ENCODE data around the gene CRP.

The CRP gene

GRCh38 chr1:159669338-159669737 is 45.1 kb downstream of the CRP start:
- FAIRE-seq (no peak), DNase-seq (ENCODE audit: insufficient read length, low spot score) (no peak)
- TF ChIP-seq POLR2A (IDR thresholded peaks at IDR 0.05; ENCODE audit: low read depth, low read length) (no peak), POU2F2 (IDR thresholded peaks at IDR 0.05; ENCODE audit: low read depth, low read length) (no peak), POLR2AphosphoS5 (IDR thresholded peaks at IDR 0.05; ENCODE audit: low read depth, low read length) (no peak), SPI1 (IDR thresholded peaks at IDR 0.05; ENCODE audit: low read depth, low read length) (no peak), TAF1 (IDR thresholded peaks at IDR 0.05; ENCODE audit: low read depth, low read length) (no peak), PAX5 (IDR thresholded peaks at IDR 0.05; ENCODE audit: insufficient read depth, low read length, severe bottlenecking) (no peak)

- DNase-seq (ENCODE audit: insufficient read length, low spot score), result no peak
- no peak for FAIRE-seq
- TF ChIP-seq TAF1 (IDR thresholded peaks at IDR 0.05; ENCODE audit: low read depth, low read length), result no peak
- no peak for TF ChIP-seq POU2F2 (IDR thresholded peaks at IDR 0.05; ENCODE audit: low read depth, low read length)
- TF ChIP-seq POLR2AphosphoS5 (IDR thresholded peaks at IDR 0.05; ENCODE audit: low read depth, low read length), result no peak
- TF ChIP-seq PAX5 (IDR thresholded peaks at IDR 0.05; ENCODE audit: insufficient read depth, low read length, severe bottlenecking), result no peak
- no peak for TF ChIP-seq POLR2A (IDR thresholded peaks at IDR 0.05; ENCODE audit: low read depth, low read length)
- no peak for TF ChIP-seq SPI1 (IDR thresholded peaks at IDR 0.05; ENCODE audit: low read depth, low read length)
Observed at GRCh38 chr1:159668739-159669138, 45.6 kb downstream of the CRP start.

- FAIRE-seq, result no peak
- no peak for TF ChIP-seq POU2F2 (IDR thresholded peaks at IDR 0.05; ENCODE audit: low read depth, low read length)
- TF ChIP-seq POLR2A (IDR thresholded peaks at IDR 0.05; ENCODE audit: low read depth, low read length), result no peak
- TF ChIP-seq TAF1 (IDR thresholded peaks at IDR 0.05; ENCODE audit: low read depth, low read length), result no peak
- TF ChIP-seq PAX5 (IDR thresholded peaks at IDR 0.05; ENCODE audit: insufficient read depth, low read length, severe bottlenecking), result no peak
- no peak for TF ChIP-seq POLR2AphosphoS5 (IDR thresholded peaks at IDR 0.05; ENCODE audit: low read depth, low read length)
- no peak for TF ChIP-seq SPI1 (IDR thresholded peaks at IDR 0.05; ENCODE audit: low read depth, low read length)
- no peak for DNase-seq (ENCODE audit: insufficient read length, low spot score)
Observed at GRCh38 chr1:159664247-159664646, 50.1 kb downstream of the CRP start.

- no peak for DNase-seq (ENCODE audit: insufficient read length, low spot score)
- TF ChIP-seq POLR2AphosphoS5 (IDR thresholded peaks at IDR 0.05; ENCODE audit: low read depth, low read length) (no peak), TAF1 (IDR thresholded peaks at IDR 0.05; ENCODE audit: low read depth, low read length) (no peak), PAX5 (IDR thresholded peaks at IDR 0.05; ENCODE audit: insufficient read depth, low read length, severe bottlenecking) (no peak), SPI1 (IDR thresholded peaks at IDR 0.05; ENCODE audit: low read depth, low read length) (0 out of 2 replicates have a peak, but pooled peaks have one; percentile 42)
- FAIRE-seq, result no peak
Observed at GRCh38 chr1:159663552-159663951, 50.8 kb downstream of the CRP start.
